GM13977 (cell line): ENCODE measurements around the gene KIAA0040.

Source experiments
- DNase-seq: peaks from one replicate; pipeline ENCODE4 v3.0.0; 2012; ENCODE audit warnings: low spot score
- in situ Hi-C: fragments of 300-500 bp; cut with MboI; formaldehyde crosslinking; loops from one replicate; pipeline ENCODE4 v1.12.0; 2022; ENCODE audit warnings: low sequenced_read_pairs, low pct_unique_long_range_greater_than_20kb, mixed read lengths, inconsistent platforms; ENCODE audit not compliant: unreplicated experiment
- TF ChIP-seq, protein P1 (sequence below): IDR thresholded peaks from 2 replicates; pipeline ENCODE4 v1.5.1; 2012; ENCODE audit warnings: mild to moderate bottlenecking, control low read depth; ENCODE audit not compliant: insufficient read depth; ENCODE audit errors: extremely low read depth, missing control alignments

The KIAA0040 gene

DNA sequence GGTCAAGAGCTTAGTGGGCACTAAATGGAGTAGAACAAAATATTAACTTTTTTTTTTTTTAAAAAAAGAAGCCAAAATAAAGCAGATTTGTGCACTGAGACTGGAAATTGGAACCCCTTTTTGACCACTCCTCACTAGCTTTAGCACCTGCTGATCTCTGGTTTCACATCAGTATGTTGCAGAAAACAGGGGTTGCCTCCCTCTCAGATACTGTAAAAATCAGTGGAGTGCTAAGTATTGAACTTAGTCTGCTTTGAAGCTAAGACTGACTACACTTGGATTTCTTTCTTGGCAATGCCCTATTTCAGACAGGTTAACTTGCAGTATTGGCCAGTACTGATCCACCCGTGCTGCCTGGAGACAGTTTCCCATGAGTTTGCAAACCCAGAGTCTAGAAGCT lies 2.7 kb upstream of the KIAA0040 start:
- peak; percentile 53 for DNase-seq
- TF ChIP-seq, protein P1, sequence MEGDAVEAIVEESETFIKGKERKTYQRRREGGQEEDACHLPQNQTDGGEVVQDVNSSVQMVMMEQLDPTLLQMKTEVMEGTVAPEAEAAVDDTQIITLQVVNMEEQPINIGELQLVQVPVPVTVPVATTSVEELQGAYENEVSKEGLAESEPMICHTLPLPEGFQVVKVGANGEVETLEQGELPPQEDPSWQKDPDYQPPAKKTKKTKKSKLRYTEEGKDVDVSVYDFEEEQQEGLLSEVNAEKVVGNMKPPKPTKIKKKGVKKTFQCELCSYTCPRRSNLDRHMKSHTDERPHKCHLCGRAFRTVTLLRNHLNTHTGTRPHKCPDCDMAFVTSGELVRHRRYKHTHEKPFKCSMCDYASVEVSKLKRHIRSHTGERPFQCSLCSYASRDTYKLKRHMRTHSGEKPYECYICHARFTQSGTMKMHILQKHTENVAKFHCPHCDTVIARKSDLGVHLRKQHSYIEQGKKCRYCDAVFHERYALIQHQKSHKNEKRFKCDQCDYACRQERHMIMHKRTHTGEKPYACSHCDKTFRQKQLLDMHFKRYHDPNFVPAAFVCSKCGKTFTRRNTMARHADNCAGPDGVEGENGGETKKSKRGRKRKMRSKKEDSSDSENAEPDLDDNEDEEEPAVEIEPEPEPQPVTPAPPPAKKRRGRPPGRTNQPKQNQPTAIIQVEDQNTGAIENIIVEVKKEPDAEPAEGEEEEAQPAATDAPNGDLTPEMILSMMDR, result no peak
- in situ Hi-C loops, result no loop called here

DNA sequence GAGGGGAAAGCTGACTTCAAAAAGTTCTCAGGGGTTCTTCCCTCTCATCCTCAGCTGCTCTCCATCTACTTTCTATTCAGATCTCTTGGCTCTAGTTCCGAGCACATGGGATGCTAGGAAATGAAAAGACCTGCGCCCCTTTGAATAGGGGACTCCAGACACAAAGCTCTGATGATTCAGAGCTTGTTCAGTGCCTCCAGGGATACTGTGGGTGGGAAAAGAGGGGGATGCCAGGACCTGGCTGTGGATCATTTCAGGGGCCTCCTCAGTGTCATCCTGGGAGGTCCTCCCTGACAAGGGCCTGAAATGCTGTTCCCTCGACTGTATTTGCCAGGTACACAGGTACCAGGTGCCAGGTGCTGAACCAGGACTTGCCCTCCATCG lies 943 bp upstream of the KIAA0040 start:
- no peak for DNase-seq
- in situ Hi-C loops, result no loop called here
- TF ChIP-seq, protein P1, result no peak

DNA sequence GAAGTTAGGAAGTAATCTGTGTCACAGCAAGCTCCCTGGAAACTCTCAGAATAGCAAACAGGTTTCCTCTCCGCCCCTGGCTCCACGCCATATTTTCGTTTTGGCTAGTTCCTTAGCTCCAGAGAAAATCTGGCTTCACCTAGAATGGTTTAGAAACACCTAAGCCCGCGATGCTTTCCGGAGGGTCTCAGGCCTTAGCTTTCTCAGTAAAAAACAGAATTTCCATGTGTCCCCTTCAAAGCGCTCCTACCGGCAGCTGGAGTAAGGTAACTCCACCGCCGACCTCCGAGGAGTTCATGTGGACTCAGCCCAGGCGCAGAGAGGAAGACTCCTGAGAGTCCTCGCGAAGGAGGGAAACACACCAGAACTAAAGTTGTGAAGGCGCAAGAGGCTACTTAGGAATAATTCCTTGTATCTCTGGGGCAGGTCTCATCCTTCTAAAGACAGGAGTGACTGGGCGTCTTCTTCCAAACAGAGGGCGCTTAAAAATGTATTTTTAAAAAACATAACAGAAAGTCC lies 406 bp downstream of the KIAA0040 start:
- peak; percentile 47 for DNase-seq
- in situ Hi-C loops, result no loop called here
- TF ChIP-seq, protein P1, result no peak

DNA sequence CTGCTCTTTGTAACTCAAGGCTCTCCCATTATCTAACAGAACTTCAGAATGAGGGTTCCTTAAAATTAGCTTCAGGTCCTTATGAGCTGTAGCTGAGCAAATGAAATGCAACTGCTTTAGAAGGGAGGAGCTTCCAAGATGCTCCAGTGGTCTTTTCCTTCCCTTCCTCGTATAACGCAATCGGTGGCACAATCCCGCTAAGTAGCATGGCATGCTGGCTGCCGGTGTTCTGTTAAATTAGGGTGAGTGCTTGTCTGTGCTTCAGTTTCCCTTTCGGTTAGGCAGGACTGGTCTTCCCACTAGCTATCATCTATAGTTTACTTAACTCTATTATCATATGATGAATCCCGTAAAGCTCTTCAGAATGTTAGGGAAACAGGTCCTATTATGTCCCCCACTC lies 917 bp downstream of the KIAA0040 start:
- TF ChIP-seq, protein P1, result no peak
- in situ Hi-C loops, result no loop called here
- DNase-seq, result peak; percentile 64

DNA sequence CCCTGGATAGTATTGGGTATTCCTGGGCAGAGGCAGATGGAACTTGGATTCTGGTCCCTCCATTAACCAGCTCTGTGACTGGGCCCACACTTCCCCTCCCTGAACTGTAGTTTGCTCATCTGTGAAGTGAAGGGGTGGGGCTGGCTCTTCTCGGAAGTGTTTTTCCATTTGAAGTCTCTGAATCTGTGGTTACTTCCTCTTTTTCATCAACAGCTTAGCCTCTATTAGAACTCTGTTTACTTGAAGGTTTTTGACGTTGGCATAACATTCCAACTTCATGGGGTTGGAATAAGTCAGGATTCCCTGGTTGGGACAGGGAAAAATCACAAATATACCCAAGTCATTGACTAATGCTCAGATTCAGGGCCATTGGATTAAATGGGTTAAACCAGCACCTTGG lies 3.6 kb downstream of the KIAA0040 start:
- DNase-seq, result peak; percentile 62
- in situ Hi-C loops, result no loop called here
- TF ChIP-seq, protein P1, result no peak

DNA sequence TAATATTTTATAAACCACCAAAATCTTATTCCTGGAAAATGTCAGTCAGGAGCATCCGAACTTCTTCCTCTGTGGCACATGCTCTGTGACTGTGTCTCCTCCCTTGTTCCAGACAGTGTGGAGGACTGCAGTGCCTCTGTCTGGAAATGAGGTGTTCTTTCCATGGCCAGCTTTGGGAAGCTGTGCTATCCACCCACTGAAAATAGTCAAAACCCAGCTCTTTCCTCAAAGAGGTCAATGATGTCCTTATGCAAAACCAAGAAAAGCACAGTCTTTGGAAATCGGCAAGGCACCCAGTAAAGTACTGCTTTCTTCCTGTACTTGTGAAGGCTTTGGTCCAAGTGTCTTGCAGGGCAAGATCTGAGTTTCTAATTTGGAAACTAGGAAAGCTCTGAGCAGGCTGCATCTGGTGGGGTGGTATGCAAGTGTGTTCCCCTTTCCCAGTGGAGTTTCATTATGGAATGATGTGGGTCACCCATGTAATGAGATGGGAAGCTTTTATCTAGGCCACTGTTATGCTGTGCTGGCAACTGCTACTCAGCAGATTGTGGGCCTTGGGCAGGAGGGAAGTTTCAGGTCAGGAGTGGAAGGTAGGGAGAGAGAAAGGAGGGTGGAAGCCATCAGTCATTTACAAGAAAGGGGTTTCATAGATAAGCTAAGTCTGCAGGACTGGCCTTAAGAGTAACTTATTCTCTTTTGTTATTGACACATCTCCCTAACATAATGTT lies 6.0 kb downstream of the KIAA0040 start:
- no peak for DNase-seq
- in situ Hi-C loops, result no loop called here
- TF ChIP-seq, protein P1, result no peak
